HCT116 (cell line): ENCODE data around the gene CASK.

ENCODE experiments used
- EZH2 ChIP-seq: fragments of 200-600 bp; sonication (generic); IDR thresholded peaks from 2 replicates; pipeline ENCODE4 v1.6.1; 2017; ENCODE audit warnings: antibody characterized with exemption, mixed run types
- EZH2phosphoT487 ChIP-seq: fragments of 200-600 bp; IDR thresholded peaks from 2 replicates; pipeline ENCODE4 v1.6.1; 2018; ENCODE audit warnings: antibody characterized with exemption, borderline replicate concordance
- POLR2A ChIP-seq: IDR thresholded peaks from 2 replicates; pipeline ENCODE4 v1.7.0; 2011; ENCODE audit warnings: borderline replicate concordance; ENCODE audit not compliant: insufficient read depth, insufficient read length; ENCODE audit errors: extremely low read depth
- SIN3A ChIP-seq: IDR thresholded peaks from 2 replicates; pipeline ENCODE4 v1.6.1; 2012; ENCODE audit warnings: low read depth

DNA sequence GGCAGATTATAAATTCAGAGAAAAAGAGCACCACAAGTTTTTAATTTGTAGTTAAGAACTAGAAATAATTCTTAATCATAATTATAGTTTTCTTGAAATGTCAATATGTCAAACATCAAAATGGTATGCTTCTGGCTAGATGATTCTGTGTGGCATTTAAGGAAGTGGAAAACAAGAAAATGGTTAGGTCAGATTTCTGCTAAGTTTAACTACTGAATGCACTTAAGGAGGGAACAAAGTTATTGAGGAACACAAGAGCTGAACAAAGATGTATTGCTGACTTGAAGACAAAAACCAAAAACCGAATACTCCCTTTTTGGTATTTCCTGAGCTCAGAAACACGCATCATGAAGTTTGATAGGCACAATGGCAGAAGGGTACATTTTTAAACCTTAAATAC lies 293.3 kb downstream of the CASK start:
- TF ChIP-seq SIN3A (no peak), POLR2A (no peak), EZH2phosphoT487 (no peak), EZH2 (no peak)
